ENCODE measurements around the gene EDDM3A.
"Not testable (repeated sequence)": the region's sequence is repeated elsewhere in the genome, so short reads cannot be mapped to it uniquely, and the experiment has no call there.

EDDM3A gene, protein sequence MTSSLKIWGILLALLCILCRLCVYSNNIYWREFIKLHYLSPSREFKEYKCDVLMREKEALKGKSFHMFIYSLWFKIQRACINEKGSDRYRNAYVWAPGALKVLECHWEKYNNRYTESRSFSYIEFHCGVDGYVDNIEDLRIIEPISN

DNA sequence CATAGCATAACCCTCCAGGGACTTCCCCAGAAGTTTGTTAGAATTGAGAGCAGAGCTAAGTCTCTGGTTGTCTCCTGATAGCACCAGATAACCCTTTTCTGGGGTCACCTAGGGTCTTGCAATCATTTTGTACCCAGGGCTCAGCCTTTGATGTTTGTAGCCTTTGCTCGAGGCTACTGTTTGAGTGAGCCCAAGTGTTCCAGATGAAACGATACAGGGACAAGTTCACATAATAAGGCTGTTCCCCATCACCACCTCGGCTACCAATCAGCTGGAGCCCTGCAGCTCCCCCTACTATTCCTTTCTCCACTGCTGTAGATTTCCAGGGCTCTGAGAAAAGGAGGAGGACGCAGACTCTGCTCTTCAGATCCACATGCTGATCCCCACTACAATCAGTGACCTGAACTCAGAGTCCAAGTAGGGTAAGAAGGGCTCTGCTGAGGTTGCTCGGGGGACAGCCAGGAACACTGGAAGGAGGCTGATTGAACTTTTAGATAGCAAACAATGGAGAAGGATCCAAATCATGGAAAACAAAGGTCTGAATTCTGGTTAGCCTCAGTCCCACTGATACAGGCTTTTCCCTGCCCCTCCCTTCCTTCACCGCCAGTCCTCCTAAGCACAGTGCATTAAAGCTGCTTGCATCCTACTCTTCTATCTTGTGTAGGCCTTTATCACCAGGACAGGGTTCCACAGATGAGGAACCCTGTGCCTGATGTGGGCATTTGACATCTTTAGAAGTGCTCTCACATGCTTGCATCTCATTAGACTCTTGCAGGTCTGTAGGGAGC is at the start of gene EDDM3A:
Gene EDDM3A, plus strand, starts transcription at position 317 of the 788 bp plus-strand sequence. CDS start 1,694 bp downstream, outside the sequence.
- DNase-seq: no peak

DNA sequence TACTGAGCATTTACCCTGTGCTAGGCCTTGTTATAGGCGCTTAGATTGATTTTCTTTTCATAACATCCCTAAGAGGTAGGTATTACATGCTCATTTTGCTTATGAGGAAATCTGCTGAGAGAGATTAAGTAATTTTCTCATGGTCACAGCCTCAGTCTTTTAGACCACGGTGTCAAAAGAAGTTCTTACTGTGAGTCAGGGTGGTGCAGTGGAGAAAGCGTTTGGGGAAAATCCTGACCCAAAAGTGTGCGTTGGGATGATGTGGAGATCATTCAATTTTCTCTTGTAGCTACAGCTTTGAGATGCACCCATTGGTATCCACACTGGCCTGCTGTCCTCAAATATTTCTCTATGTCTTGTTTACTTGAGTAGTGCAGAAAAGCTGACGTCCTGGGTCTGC is 48.9 kb upstream of the EDDM3A start:
- DNase-seq: peak; percentile 24

DNA sequence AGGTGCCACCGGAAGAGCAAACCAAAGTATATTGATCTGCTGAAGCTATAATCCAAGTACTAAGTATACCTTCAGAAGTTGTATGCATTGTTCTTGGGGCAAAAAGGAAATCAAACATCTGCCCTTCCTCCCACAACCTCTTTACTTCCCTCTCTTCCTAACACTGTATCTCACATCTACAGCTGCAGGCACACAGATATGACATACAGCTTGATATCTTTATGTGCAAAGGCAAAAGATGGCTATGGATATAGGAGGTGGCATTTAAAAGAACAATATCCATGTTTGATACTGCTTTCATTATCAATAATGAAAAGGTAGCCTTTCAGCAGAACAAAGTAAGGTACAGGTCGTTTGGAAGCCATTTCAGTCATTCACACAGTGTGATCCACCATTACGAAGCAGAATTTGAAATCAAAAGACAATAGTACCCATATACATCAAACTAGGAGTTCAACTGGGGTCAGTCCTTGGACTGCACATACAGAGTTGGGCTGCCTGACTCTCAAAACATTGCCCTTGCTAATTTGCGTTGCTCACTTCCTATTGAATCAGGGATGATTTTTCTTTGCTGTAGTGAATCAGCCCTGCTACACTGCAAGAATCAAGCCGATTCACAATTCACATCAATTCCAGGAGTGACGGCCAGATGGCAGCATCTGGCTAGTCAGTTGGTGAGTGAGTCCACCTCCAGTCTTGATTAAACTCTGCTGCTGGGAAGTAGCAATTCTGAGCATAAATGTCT is 48.2 kb upstream of the EDDM3A start:
- DNase-seq: peak; percentile 90

DNA sequence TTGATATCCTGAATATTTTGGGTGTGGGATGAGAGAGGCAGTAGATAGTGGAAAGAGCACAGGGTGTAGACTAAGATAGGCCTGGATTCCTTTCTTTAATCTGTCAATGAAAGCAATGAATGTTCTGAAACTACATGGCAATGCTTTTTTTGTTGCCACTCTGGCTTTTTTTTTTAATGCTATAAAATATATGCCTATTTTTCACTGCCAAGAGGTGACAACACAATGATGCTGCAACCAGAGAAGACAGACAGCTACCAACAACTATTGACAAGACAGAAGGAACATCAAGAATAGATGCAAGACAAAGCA is 47.7 kb upstream of the EDDM3A start:
- DNase-seq: no peak

DNA sequence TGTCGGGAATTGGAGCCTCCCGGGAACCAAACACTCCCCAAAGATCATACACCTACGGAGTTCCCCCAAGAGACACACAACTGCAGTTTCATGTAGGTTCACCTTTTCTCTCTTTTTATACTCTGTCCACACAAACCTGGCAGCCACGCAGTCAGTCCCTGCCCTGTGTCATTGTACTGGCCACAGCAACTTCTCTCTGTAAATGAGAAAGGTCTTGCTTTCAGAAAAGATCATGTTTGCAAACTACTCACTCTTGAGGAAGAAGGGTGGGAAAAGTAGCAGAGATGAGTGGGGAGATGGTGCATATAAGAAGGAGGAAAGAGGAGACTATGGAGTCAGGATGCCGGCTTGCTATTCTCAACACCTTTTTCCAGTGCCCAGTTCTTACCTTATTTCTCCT is 46.8 kb upstream of the EDDM3A start:
- no peak for DNase-seq

DNA sequence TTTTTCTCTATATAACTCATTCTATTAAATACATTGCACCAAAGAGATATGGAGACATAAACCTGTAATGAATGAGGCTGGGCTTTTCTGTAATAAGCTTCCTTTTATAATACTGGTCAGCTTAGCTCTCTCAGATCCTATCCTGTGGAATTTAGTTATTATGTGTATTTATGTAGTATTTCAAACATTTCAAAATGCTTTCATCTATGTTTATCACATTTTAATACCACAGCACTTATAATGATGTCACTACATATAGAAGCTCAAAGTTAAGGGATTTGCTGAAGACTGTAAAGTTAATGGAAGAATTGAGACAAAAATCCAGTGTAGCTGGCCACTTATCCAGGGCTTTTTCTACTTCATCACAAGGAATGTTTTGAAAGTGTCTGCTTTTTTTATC is 45.8 kb upstream of the EDDM3A start:
- DNase-seq: no peak

DNA sequence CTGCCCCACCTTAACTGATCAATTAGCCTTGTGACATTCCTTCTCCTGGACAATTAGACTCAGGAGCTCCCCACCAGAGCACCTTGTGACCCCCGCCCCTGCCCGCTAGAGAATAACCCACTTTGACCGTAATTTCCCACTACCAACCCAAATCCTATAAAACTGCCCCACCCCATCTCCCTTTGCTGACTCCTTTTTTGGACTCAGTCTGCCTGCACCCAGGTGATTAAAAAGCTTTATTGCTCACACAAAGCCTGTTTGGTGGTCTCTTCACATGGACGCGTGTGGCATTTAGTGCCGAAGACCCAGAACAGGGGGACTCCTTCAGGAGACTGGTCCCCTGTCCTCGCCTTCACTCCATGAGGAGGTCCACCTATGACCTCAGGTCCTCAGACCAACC is 44.7 kb upstream of the EDDM3A start:
- DNase-seq: not testable (repeated sequence)

DNA sequence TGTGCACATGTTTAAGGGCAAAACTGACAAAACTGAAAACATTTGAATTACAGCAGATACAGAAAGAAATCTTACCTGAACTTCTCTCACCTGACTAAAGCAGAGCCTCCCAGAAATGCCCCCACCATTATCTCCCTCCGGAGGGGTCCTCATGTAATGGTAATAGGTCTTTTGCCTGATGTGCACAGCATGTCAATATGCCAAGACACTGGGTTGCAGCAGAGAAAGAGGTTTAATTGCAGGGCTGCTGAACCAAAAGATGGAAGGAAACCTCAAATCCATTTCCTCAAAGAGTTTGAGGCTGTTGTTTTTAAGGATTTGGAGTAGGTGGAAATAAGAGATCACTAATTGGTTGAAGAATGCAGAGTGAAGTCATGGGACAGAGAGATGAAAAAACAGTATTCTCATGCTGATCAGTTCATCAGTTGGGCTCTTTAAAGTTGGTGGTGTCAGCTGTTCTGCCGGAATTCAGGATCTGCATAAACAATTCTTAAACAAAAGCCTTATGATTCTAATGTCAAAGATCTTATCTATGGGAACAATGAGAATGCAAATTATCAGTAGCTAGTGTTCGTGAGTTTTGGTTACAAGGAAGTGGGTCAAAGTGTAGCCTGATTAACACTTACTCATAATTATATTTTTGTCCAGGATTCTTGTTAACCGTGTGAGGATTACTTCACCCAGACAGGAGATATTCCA is 38.9 kb upstream of the EDDM3A start:
- peak; percentile 13 for DNase-seq

DNA sequence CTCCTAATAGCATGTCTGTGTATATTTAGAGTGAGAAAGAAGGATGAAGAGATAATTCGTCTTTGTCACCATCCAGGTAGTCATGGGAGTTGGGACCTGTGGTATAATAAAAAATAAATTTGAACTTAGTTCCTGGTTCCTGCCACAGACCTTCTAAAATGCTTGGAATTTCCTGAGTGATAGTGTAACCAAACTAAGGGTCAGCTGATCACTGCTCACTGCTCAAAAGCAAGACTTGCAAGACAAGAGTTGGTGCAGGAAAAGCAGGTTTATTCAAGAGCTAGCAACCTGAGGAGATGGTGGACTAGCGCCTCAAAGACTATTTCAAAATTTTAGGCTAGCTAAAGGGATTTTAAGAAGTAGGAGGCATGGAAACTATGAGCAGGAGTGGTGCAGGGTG is 38.1 kb upstream of the EDDM3A start:
- DNase-seq: no peak

DNA sequence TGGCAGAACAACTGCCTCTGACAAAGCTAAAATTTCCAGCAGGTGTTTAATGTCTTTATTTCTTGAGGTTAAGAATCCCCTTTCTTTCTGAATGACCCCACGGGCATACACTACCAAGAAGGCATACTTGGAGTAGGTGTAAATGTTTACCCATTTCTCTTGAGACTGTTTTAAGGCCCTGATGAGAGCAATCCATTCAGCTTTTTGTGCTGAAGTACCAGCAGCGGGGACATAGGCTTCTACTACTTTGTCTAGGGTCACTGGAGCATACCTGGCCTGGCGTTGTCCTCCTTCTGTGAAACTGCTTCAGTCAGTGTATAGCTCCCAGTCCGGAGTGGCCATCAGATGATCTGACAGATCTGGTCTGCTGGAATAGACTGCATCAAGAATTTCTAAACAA is 34.4 kb upstream of the EDDM3A start:
- DNase-seq: no peak

DNA sequence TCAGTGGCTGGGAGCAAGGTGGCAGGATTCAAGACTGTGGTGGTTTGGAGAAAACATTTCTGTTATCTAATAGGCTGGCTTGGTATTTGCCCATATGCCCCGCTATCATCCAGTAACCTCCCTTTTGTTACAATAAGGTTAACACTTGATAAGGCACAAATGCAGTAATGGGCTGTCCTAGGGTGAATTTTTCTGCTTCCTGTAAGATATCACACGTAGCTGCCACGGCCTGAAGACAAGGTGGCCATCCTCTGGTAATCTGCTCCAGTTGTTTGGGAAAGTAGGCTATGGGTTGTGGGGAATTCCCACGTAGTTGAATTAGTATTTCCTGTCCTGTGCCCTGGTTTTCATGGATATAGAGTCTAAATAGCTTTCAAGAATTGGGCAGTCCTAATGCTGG is 34.0 kb upstream of the EDDM3A start:
- peak; percentile 96 for DNase-seq

DNA sequence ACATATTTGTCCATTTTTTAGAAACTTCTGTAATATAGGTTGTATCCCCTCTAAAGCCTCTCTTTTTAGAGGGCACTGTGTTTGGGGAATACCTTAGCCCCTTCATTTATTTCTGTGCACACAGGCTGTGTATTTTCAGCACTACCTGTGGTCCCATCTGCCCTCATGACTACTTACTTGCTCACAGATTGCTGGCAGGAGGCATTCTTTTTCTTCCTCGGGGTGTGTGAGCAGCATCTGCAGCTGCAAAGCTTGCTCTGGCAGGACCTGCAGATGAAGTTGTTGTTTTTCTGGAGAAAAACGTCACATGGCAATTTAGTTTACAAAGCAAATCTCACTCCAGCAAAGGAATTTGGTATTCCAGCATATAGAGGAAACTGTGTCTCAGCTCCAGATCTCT is 32.8 kb upstream of the EDDM3A start:
- DNase-seq: no peak

DNA sequence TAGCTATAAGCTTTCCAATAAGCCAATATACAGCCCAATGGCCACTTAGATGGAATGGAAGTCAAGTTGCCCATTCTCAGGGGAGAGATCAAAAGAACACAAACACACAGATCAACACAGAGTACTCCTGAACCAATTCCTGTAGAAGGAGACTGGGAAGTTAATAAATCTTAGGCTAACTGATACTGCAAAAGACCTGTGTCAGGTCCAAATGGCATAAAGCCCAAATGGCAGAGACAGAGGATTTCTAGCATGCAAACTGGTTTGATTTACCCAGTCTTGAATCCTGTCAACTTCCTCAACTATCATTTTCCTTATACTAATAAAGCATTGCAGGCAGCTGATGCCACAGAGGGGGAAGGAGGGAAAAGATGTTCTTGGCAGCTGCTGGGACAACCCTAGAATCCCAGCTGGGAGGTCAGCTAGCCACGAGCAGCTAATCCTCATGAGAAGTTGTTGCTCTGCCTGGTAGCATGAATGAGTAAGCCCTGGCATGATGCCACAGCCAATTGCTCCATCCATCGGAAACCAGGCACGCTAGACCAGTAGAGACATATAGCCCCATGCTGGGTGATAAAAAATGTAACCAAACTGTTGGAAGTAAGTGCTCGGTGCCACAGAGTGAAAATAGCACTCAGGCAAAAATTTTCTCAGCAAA is 31.0 kb upstream of the EDDM3A start:
- DNase-seq: peak; percentile 30

DNA sequence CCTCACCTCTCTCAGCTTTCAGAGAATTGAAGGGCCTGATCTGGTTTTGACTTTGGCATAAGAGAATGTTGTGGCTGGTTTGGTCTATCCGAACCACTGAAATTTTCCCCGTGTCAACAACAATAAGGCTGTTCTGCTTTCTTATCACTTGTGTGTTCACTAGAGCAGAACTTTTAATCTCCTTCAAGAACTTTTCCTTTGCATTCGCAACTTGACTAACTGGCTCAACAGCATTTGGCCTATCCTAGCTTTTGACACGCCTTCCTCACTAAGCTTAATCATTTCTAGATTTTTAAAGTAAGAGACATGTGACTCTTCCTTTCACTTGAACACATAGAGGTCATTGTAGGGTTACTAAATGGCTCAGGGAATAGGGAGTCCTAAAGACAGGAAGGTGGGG is 25.9 kb upstream of the EDDM3A start:
- DNase-seq: no peak

DNA sequence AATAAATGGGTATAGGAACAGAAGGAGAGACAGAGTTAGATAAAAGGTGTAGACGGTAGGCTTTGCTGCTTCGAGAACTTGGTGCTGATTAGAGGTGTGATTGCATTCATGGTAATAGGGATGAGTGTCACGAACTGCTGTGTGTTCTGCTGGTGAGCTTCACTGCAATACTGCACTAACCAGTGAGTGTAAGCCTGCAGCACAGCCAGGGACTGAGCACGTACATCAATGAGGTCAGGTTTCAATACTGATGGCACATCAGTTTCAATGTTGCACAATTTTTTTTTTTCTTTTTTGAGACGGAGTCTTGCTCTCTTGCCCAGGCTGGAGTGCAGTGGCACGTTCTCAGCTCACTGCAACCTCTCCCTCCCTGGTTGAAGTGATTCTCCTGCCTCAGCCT is 24.9 kb upstream of the EDDM3A start:
- no peak for DNase-seq

DNA sequence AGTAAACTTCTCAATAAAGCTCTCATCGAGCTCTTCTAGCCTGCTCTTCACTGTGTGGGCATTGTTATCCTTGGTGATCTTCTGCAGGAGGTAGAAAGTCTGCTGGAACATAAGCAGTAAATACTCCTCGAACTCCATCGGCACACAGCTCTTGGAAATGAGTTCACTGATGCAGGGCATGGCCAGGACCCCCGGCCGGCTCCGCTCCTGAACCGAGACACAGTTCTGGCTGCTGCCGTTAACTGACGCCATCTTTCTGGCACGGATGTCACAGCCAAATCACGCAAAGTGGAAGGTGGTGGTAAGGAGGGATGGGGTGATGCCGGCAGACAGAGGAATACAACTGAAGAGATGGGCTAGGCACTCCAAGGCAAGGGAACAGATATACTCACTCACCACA is 23.7 kb upstream of the EDDM3A start:
- no peak for DNase-seq

DNA sequence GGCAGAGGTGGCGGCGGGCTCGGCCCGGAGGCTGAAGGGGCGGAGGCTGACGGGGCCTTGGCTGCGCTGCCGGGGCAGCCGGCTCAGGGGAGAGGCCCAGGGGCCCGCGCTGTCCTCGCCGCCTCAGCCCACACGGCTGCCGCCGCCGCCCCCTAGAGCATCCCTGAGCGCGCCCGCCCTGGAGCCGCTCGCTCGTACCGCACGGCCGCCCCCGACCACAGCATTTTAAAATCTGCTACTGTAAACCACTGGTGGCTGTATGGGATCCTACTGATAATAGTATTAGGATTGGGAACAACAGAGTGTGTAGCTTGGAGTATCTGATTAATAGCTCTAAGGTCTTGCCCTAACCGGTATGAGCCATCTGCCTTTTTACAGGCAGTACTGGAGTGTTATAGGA is 22.2 kb upstream of the EDDM3A start:
- DNase-seq: peak; percentile 39

DNA sequence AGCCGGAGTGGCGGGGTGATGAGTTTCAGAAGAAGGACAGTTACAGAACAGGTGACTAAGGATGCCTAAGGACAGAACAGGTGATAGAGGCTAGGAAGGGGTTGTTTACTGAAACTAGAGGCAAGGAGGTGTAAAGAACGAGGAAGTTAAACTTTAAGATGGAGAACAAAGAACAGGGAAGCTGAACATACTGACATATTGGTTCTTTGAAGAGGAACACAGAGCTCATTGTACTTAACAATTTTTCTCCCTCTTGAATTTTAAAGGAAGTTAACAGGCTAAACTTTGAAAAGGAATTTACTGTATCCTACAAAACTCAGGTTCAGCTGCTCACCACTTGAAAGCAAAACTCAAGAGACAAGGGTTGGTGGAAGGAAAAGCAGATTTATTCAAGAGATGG is 19.6 kb upstream of the EDDM3A start:
- DNase-seq: not testable (repeated sequence)

DNA sequence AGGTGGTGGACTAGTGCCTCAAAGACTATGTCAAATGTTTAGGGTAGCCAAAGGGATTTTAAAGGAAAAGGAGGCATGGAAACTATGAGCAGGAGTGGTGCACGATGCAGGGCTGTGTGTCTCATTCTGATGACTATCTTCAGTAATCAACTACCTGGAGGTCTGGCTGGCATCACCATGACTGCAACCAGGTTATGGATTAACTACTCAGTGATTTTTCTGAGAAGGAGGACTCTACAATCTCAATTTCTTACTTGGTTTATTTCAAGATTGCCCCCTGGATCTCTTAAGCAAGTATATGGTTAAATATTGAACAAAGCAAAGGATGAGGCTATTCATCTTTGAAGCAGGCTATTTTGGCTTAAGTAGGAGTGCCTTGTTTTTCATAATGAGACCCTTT is 19.2 kb upstream of the EDDM3A start:
- DNase-seq: no peak

DNA sequence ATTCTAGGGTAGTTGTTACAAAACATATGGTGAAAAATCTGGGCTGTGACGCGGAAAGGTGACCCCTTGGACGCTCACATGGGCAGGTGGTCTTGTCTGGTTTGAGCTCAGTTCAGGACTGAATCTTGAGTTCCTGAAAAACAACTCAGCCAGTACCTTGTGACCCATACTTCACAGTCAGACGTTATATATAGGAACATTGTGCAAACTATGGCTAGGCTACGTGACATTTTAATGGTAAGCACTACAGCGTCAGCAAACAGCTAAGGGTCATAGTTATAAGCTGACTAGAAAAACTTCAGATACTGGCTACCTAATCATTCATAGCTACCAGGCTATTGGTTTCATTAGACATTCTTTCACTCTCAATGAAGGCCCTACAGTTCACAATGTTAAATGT is 14.8 kb upstream of the EDDM3A start:
- DNase-seq: no peak

DNA sequence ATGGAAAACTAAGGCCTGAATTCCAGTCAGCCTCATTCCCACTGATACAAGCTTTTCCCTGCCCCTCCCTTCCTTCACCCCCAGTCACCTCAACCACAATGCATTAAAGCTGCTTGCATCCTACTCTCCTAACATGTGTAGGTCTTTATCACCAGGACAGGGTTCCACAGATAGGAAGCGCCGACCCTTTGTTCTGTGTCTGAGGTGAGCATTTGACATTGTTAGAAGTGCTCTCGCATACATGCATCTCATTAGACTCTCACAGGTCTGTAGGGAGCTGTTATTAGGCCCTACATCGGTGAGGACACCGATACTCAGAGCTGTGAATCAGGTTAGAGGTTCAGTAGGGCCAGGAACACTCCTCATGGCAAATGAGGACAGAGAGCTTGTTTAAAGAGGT is 13.2 kb upstream of the EDDM3A start:
- no peak for DNase-seq

DNA sequence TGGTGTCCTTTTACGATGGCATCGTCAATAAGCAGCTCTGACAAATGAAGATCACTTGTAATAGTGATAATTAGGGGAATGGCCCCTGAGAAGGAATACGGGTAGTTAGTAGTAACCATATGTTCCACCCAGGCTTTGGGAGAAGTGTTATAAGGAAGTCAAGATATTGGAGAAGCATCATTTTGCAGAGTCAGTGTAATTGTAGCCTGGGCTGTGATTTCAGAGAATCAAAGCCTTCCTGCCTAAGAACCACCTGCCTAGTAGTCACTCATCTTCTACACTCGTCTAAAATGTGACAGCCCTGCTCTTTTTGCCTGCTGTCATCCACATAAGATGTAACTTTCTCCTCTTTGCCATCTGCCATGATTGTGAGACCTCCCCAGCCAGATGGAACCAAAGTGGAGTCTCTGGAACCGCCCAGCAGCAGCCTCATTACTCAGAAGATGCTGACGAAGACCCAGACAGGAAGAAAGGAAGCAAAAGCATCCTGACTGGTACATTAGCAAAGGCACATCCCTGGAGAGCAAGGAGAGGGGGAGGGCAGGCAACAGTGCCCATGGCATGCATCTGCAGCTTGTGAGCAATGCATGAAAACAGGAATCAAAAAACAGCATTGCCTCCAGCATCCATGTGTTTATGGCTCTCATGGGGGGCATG is 12.6 kb upstream of the EDDM3A start:
- DNase-seq: no peak
